Colonic mucosa (tissue), 4 donors: ENCODE measurements around the gene PRKAR1B. TPM values are rescaled to one million over a fixed set of nuclear protein-coding genes. Genes with fewer than 3 reads are reported as not detected.
"Not testable (repeated sequence)": the region's sequence is repeated elsewhere in the genome, so short reads cannot be mapped to it uniquely, and the experiment has no call there.

Source experiments
- DNase-seq: peaks from one replicate; pipeline ENCODE4 v3.0.0-alpha.2; 2020
- H3K27ac ChIP-seq: fragments of 200-600 bp; one replicate; pipeline ENCODE4 v1.8.0; 2021
- H3K27me3 ChIP-seq: fragments of 200-600 bp; one replicate; pipeline ENCODE4 v1.8.0; 2021
- H3K36me3 ChIP-seq: fragments of 200-600 bp; one replicate; pipeline ENCODE4 v1.8.0; 2021
- H3K4me1 ChIP-seq: fragments of 200-600 bp; one replicate; pipeline ENCODE4 v1.8.0; 2021; ENCODE audit warnings: mild to moderate bottlenecking
- H3K4me3 ChIP-seq: fragments of 200-600 bp; one replicate; pipeline ENCODE4 v1.8.0; 2021
- H3K9ac ChIP-seq, 2 donors: one replicate each; pipeline ENCODE4 v1.7.0; 2013; ENCODE audit warnings: control low read depth in 2 of 2, low read depth in 2 of 2, low read length in 2 of 2
- H3K9me3 ChIP-seq: fragments of 200-600 bp; one replicate; pipeline ENCODE4 v1.8.0; 2021
- intact Hi-C: fragments of 100-400 bp; cut with DNase I; formaldehyde crosslinking; loops from one replicate; pipeline ENCODE4 v1.14.1; 2022
- total RNA-seq, 2 donors: library from RNA; stranded (reverse); fragmentation: NEBNext Ultra II Directional in 1 of 2; extraction: Animal tissue kit (Norgen Biotek cat#: 25700) in 1 of 2; gene quantifications; one replicate each; pipeline ENCODE4 v1.2.1, GENCODE V29; 2021
- TF ChIP-seq, protein P1 (sequence below): fragments of 200-600 bp; IDR thresholded peaks from one replicate; pipeline ENCODE4 v1.8.0; 2022; ENCODE audit warnings: antibody characterized with exemption, mild to moderate bottlenecking
- donor health status: healthy.
- donor health status: DM: no; HTN: no; CAD: no.
- donor health status: DM: no; HTN: no; CAD: no.

PRKAR1B gene
- total RNA-seq, 2 donors from 2014 or later, result 19.2 to 32.8 TPM

DNA sequence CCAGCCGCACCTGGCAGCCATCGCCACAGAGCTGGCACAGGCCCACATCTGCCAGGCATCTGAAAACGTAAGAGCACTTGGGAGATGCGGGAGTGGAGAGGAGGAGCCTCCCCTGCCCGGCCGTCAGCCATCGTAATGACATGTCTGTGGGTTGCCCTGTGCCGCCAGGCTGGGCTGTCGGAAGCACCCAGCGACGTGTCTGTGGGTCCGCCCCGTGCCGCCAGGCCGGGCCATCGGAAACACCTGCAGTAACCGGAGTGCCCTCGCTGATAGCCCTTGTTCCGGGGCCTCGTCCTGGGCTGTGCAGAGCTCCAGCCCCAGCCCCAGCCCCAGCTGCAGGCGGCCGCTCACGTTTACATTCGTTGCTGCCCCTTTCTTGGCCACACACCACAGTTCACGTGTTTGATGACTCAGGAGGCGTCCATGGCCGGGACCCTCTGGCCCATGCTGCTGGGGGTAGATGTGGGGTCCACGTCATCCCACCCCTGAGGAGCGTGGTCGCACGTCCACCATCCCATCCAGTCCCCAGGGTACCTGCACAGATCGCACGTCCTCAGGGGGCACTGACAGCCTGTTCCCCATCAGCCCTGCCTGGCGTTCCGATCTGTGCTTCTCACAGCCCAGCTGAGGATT is 30.0 kb upstream of the PRKAR1B start:
- Histone ChIP-seq H3K9ac (no peak overlapping the region), H3K4me3 (no peak overlapping the region), H3K4me1 (no peaks in the 10 kb centered on the region), H3K27me3 (no peaks in the 10 kb centered on the region), H3K27ac (no peak overlapping the region), H3K9me3 (no peaks in the 10 kb centered on the region), H3K36me3 (peaks cover 10% of the 10 kb centered on the region)
- DNase-seq, result no peak
- intact Hi-C loops, result no loop called here
- TF ChIP-seq, protein P1, sequence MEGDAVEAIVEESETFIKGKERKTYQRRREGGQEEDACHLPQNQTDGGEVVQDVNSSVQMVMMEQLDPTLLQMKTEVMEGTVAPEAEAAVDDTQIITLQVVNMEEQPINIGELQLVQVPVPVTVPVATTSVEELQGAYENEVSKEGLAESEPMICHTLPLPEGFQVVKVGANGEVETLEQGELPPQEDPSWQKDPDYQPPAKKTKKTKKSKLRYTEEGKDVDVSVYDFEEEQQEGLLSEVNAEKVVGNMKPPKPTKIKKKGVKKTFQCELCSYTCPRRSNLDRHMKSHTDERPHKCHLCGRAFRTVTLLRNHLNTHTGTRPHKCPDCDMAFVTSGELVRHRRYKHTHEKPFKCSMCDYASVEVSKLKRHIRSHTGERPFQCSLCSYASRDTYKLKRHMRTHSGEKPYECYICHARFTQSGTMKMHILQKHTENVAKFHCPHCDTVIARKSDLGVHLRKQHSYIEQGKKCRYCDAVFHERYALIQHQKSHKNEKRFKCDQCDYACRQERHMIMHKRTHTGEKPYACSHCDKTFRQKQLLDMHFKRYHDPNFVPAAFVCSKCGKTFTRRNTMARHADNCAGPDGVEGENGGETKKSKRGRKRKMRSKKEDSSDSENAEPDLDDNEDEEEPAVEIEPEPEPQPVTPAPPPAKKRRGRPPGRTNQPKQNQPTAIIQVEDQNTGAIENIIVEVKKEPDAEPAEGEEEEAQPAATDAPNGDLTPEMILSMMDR, result no peak

DNA sequence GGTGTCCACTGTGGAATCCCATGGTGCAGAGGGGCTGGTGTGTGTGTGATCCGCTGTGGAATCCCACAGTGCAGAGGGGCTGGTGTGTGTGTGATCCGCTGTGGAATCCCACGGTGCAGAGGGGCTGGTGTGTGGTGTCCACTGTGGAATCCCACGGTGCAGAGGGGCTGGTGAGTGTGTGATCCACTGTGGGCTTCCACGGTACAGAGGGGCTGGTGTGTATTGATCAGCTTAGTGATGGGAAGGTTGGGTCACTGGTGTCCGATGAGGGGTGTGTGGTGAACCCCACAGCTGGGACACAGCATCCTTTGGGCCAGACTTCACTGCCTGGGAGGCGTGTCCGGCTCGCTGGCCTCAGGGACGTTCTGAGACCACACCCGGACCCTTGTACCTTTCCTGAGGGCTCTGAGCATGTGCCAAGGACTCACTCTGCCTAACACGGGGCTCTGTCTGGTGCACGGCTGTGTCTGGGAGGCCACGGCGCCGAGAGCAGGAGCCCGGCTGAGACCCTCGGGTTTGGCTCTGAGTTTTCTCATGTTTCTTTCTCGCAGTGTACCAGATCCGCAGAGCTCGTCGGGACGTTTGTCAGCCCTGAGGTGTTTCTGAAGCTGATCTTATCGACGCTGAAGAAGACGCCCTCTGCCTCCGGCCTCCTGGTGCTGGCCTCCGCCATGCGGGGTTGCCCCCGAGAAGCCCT is 29.3 kb upstream of the PRKAR1B start:
- no peak for DNase-seq
- TF ChIP-seq, protein P1, result no peak
- Histone ChIP-seq H3K9me3 (no peaks in the 10 kb centered on the region), H3K27ac (no peak overlapping the region), H3K9ac (no peak overlapping the region), H3K27me3 (no peaks in the 10 kb centered on the region), H3K4me1 (no peaks in the 10 kb centered on the region), H3K4me3 (no peak overlapping the region), H3K36me3 (peaks cover 10% of the 10 kb centered on the region)
- intact Hi-C loops, result no loop called here

DNA sequence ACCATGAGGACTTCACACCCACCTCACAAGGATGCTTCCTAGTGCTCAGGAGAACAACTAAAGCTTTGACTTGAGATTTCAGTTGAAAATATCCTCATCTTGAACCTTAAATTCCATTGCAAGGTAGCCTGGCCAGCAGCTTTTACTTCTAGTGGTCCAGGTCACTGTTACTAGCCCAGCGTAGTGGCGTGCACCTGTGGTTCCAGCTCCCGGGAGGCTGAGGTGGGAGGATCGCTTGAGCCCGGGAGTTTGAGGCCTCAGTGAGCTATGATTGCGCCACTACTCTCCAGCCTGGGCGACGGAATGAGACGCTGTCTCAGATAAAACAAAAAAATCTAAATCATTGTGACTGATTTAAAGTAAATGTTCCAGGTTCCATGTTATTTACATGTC is 28.3 kb upstream of the PRKAR1B start:
- peaks cover 10% of the 10 kb centered on the region for H3K36me3 ChIP-seq
- H3K27me3 ChIP-seq, result no peaks in the 10 kb centered on the region
- TF ChIP-seq, protein P1, result no peak
- no peak overlapping the region for H3K4me3 ChIP-seq
- no peak overlapping the region for H3K27ac ChIP-seq
- no peaks in the 10 kb centered on the region for H3K9me3 ChIP-seq
- DNase-seq, result no peak
- intact Hi-C loops, result no loop called here
- no peak overlapping the region for H3K9ac ChIP-seq
- H3K4me1 ChIP-seq, result no peaks in the 10 kb centered on the region

DNA sequence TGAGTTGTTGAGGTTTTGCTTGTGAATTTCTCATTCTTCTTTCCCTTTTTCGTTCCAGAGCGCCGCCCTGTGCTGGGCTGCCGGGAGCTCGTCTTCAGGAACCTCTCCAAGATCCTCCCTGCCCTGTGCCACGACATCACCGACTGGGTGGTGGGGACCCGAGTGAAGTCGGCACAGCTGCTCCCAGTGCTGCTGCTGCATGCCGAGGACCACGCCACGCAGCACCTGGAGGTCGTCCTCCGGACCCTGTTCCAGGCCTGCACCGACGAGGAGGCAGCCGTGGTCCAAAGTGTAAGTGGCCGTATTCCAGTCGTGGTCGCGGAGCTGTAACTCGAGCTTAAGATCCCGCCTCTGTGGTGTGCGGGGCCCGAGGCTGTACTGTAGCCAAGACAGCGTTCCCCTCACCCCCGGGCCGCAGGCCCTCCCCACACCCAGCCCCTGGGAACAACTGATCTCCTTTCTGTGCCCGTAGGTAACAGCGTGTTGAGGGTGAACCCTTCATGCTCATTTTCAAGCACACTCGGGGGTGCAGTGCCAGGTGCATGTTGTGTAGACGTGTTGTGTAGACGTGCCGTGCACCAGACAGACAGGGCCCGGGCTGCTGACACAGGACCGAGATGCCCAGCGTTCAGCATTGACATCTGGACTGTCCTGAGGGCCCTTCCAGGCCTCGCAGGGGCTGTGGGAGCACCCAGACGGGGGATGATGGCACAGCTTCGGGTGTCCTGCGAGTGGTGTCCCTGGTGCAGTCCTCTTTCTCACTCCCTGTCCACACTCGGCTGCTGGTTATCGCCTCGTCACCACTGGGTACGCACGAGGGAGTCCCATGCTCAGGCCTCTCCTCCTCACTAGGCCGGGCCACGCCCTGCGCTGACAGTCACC is 27.7 kb upstream of the PRKAR1B start:
- Histone ChIP-seq H3K9ac (no peak overlapping the region), H3K27me3 (no peaks in the 10 kb centered on the region), H3K27ac (no peak overlapping the region), H3K36me3 (peaks cover 10% of the 10 kb centered on the region), H3K9me3 (no peaks in the 10 kb centered on the region), H3K4me3 (no peak overlapping the region), H3K4me1 (no peaks in the 10 kb centered on the region)
- DNase-seq, result no peak
- intact Hi-C loops, result no loop called here
- TF ChIP-seq, protein P1, result no peak

DNA sequence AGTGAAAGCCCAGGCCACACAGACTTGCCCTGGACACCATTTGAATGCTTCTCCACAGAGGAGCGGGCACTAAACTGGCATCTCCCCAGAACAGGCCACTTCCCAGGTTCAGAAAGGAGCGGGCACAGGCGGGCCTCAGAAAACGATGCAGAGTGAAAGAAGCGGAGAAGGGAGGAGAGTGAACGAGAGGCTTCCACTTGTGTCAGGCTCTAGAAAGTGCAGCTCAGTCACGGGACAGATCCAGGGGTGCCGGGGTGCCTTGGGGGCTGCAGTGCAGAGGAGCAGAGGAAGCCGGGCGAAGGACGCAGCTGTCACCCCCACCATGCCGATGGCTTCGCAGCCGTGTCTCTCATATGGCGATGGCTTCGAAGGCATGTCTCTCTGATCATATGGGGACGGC is 26.1 kb upstream of the PRKAR1B start:
- TF ChIP-seq, protein P1, result no peak
- H3K27ac ChIP-seq, result no peak overlapping the region
- no peak overlapping the region for H3K4me3 ChIP-seq
- H3K4me1 ChIP-seq, result no peaks in the 10 kb centered on the region
- no peak for DNase-seq
- intact Hi-C loops, result no loop called here
- H3K9me3 ChIP-seq, result no peaks in the 10 kb centered on the region
- no peaks in the 10 kb centered on the region for H3K27me3 ChIP-seq
- no peak overlapping the region for H3K9ac ChIP-seq
- peaks cover 10% of the 10 kb centered on the region for H3K36me3 ChIP-seq

DNA sequence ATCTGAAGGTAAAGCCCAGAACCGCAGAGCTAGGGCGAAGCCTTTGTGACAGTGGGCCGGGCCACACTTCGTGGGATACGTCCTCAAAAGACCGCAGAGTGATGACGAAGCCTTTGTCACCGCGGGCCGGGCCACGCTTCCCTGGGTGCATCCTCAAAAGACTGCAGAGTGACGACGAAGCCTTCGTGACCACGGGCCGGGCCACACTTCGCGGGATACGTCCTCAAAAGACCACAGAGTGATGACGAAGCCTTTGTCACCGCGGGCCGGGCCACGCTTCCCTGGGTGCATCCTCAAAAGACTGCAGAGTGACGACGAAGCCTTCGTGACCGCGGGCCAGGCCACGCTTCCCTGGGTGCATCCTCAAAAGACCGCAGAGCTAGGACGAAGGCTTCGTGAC is 25.2 kb upstream of the PRKAR1B start:
- H3K36me3 ChIP-seq, H3K9me3 ChIP-seq, DNase-seq, H3K27ac ChIP-seq, H3K9ac ChIP-seq, H3K4me3 ChIP-seq, H3K27me3 ChIP-seq, H3K4me1 ChIP-seq, intact Hi-C loops: not testable (repeated sequence)
